Activated T-helper 17 cell treated with anti-CD3 and anti-CD28 coated beads, Interleukin-2, amount 50 U/mL, for 72 hours (primary cell): Measurements from ENCODE around the gene RCN2. TPM values are rescaled to one million over a fixed set of nuclear protein-coding genes. Genes with fewer than 3 reads are reported as not detected.

Experiments
- ATAC-seq: fragments of 150-1000 bp; cut with Tn5 transposase; replicated peaks from 2 replicates; pipeline ENCODE4 v1.10.0; 2021; ENCODE audit warnings: mild to moderate bottlenecking, moderate library complexity
- H3K27ac Mint-ChIP-seq: one replicate; pipeline ENCODE4 v1.8.0; 2022; ENCODE audit warnings: mixed read lengths
- H3K27me3 Mint-ChIP-seq: one replicate; pipeline ENCODE4 v1.8.0; 2022; ENCODE audit warnings: mixed read lengths
- H3K36me3 Mint-ChIP-seq: one replicate; pipeline ENCODE4 v1.8.0; 2022; ENCODE audit warnings: low read depth, mild to moderate bottlenecking, mixed read lengths
- H3K4me1 Mint-ChIP-seq: one replicate; pipeline ENCODE4 v1.8.0; 2022; ENCODE audit warnings: mixed read lengths
- H3K4me3 Mint-ChIP-seq: one replicate; pipeline ENCODE4 v1.8.0; 2022; ENCODE audit warnings: mild to moderate bottlenecking, mixed read lengths
- H3K9me3 Mint-ChIP-seq: one replicate; pipeline ENCODE4 v1.8.0; 2022; ENCODE audit warnings: mixed read lengths
- total RNA-seq, 2 donors: library from RNA; stranded (reverse); gene quantifications; one replicate each; pipeline ENCODE4 v1.2.3, GENCODE V29; 2022

The RCN2 gene
- total RNA-seq, 2 donors from 2014 or later, result 18.1 to 27.5 TPM

GRCh38 chr15:76974456-76975036 lies 43.0 kb downstream of the RCN2 start:
- Mint-ChIP-seq H3K27me3 (no peaks in the 10 kb centered on the region), H3K36me3 (no peaks in the 10 kb centered on the region), H3K4me1 (peaks cover 5% of the 10 kb centered on the region), H3K4me3 (no peak overlapping the region), H3K9me3 (no peaks in the 10 kb centered on the region), H3K27ac (no peak overlapping the region)
- ATAC-seq, result no peak

- peak overlapping the region; percentile 16 for H3K27ac Mint-ChIP-seq
- peaks cover 5% of the 10 kb centered on the region for H3K4me1 Mint-ChIP-seq
Observed at GRCh38 chr15:76976141-76976540, 44.6 kb downstream of the RCN2 start.

GRCh38 chr15:76976572-76977270 lies 45.2 kb downstream of the RCN2 start:
- Mint-ChIP-seq H3K27me3 (peaks cover 3% of the 10 kb centered on the region), H3K9me3 (no peaks in the 10 kb centered on the region), H3K4me1 (peaks cover 5% of the 10 kb centered on the region), H3K4me3 (no peak overlapping the region), H3K36me3 (no peaks in the 10 kb centered on the region), H3K27ac (peak overlapping the region; percentile 16)
- peak; percentile 96 for ATAC-seq

More at GRCh38 chr15:76976141-76976540, 44.6 kb downstream of the RCN2 start:
- Mint-ChIP-seq H3K9me3 (no peaks in the 10 kb centered on the region), H3K27me3 (peaks cover 3% of the 10 kb centered on the region), H3K36me3 (no peaks in the 10 kb centered on the region), H3K4me3 (no peak overlapping the region)
- no peak for ATAC-seq

- Mint-ChIP-seq H3K36me3 (no peaks in the 10 kb centered on the region), H3K9me3 (no peaks in the 10 kb centered on the region), H3K4me1 (peaks cover 9% of the 10 kb centered on the region), H3K4me3 (no peak overlapping the region), H3K27ac (no peak overlapping the region), H3K27me3 (peaks cover 3% of the 10 kb centered on the region)
- no peak for ATAC-seq
Observed at GRCh38 chr15:76978522-76979330, 47.2 kb downstream of the RCN2 start.

- Mint-ChIP-seq H3K9me3 (no peaks in the 10 kb centered on the region), H3K27ac (peak overlapping the region; percentile 38), H3K4me1 (peaks cover 9% of the 10 kb centered on the region)
Observed at GRCh38 chr15:76979331-76979925, 47.9 kb downstream of the RCN2 start.

GRCh38 chr15:76979996-76980520 lies 48.5 kb downstream of the RCN2 start:
- peaks cover 3% of the 10 kb centered on the region for H3K27me3 Mint-ChIP-seq
- no peak for ATAC-seq
- H3K4me3 Mint-ChIP-seq, result no peak overlapping the region
- H3K4me1 Mint-ChIP-seq, result peaks cover 9% of the 10 kb centered on the region
- peak overlapping the region; percentile 38 for H3K27ac Mint-ChIP-seq
- H3K36me3 Mint-ChIP-seq, result no peaks in the 10 kb centered on the region
- H3K9me3 Mint-ChIP-seq, result no peaks in the 10 kb centered on the region

More at GRCh38 chr15:76979331-76979925, 47.9 kb downstream of the RCN2 start:
- no peak for ATAC-seq
- H3K27me3 Mint-ChIP-seq, result peaks cover 3% of the 10 kb centered on the region
- H3K36me3 Mint-ChIP-seq, result no peaks in the 10 kb centered on the region
- H3K4me3 Mint-ChIP-seq, result no peak overlapping the region

GRCh38 chr15:76982356-76982755 lies 50.8 kb downstream of the RCN2 start:
- no peak overlapping the region for H3K27ac Mint-ChIP-seq
- no peak overlapping the region for H3K4me3 Mint-ChIP-seq
- H3K4me1 Mint-ChIP-seq, result peaks cover 4% of the 10 kb centered on the region
- no peaks in the 10 kb centered on the region for H3K36me3 Mint-ChIP-seq
- H3K9me3 Mint-ChIP-seq, result no peaks in the 10 kb centered on the region
- peaks cover 3% of the 10 kb centered on the region for H3K27me3 Mint-ChIP-seq
- ATAC-seq, result no peak

- H3K4me3 Mint-ChIP-seq, result no peak overlapping the region
- H3K36me3 Mint-ChIP-seq, result no peaks in the 10 kb centered on the region
- no peak overlapping the region for H3K27ac Mint-ChIP-seq
- ATAC-seq, result no peak
- peaks cover 4% of the 10 kb centered on the region for H3K4me1 Mint-ChIP-seq
- H3K9me3 Mint-ChIP-seq, result no peaks in the 10 kb centered on the region
- peaks cover 3% of the 10 kb centered on the region for H3K27me3 Mint-ChIP-seq
Observed at GRCh38 chr15:76982756-76983155, 51.2 kb downstream of the RCN2 start.

- Mint-ChIP-seq H3K27ac (no peak overlapping the region), H3K27me3 (peaks cover 3% of the 10 kb centered on the region), H3K4me1 (peaks cover 11% of the 10 kb centered on the region), H3K36me3 (peaks cover 7% of the 10 kb centered on the region), H3K9me3 (no peaks in the 10 kb centered on the region), H3K4me3 (no peak overlapping the region)
- ATAC-seq, result no peak
Observed at GRCh38 chr15:76983590-76984375, 52.2 kb downstream of the RCN2 start.

- Mint-ChIP-seq H3K4me1 (peaks cover 14% of the 10 kb centered on the region), H3K36me3 (peaks cover 8% of the 10 kb centered on the region), H3K27ac (peak overlapping the region; percentile 98), H3K4me3 (no peak overlapping the region), H3K9me3 (no peaks in the 10 kb centered on the region), H3K27me3 (no peaks in the 10 kb centered on the region)
- no peak for ATAC-seq
Observed at GRCh38 chr15:76986743-76987142, 55.2 kb downstream of the RCN2 start.

- no peak for ATAC-seq
- Mint-ChIP-seq H3K4me3 (peak overlapping the region; percentile 85), H3K36me3 (peaks cover 8% of the 10 kb centered on the region), H3K9me3 (no peaks in the 10 kb centered on the region), H3K27me3 (no peaks in the 10 kb centered on the region), H3K4me1 (peaks cover 10% of the 10 kb centered on the region), H3K27ac (peak overlapping the region; percentile 98)
Observed at GRCh38 chr15:76987276-76987675, 55.7 kb downstream of the RCN2 start.

- peaks cover 8% of the 10 kb centered on the region for H3K36me3 Mint-ChIP-seq
- H3K4me1 Mint-ChIP-seq, result peaks cover 12% of the 10 kb centered on the region
- H3K27me3 Mint-ChIP-seq, result no peaks in the 10 kb centered on the region
- peak overlapping the region; percentile 98 for H3K27ac Mint-ChIP-seq
- peak; percentile 92 for ATAC-seq
- peak overlapping the region; percentile 85 for H3K4me3 Mint-ChIP-seq
- H3K9me3 Mint-ChIP-seq, result no peaks in the 10 kb centered on the region
Observed at GRCh38 chr15:76987896-76988860, 56.6 kb downstream of the RCN2 start.
